ENCODE results near the gene BICC1. TPM values are rescaled to one million over a fixed set of nuclear protein-coding genes. Genes with fewer than 3 reads are reported as not detected.

BICC1 gene
- total RNA-seq, 1 donor from 2014 or later, result 10.3 TPM

DNA sequence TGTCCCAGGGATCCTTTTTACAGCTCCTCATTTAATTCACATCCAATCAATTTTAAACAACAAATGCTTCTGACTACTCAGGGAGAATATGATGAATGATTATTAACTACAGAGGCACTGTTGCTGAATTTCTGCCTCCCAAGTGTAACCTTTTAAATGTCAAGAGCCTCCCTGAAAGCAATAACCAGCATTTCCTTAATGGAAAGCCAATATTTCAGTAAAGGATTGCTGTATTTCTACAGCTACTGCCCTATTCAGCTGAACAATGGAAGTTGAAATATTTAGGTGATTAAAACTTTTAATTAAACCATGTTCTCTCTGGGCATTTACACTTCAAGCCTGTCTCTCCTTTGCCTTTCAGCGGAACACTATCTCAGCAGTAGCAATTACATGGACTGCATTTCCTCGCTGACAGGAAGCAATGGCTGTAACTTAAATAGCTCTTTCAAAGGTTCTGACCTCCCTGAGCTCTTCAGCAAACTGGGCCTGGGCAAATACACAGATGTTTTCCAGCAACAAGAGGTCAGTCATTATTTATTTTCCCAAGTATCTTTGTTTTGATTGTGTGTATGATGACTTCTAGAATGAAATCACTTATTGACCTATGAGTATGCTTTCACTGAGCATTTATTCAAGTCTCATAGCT lies 304.7 kb downstream of the BICC1 start:
- no peak for DNase-seq (ENCODE audit: low read depth)

DNA sequence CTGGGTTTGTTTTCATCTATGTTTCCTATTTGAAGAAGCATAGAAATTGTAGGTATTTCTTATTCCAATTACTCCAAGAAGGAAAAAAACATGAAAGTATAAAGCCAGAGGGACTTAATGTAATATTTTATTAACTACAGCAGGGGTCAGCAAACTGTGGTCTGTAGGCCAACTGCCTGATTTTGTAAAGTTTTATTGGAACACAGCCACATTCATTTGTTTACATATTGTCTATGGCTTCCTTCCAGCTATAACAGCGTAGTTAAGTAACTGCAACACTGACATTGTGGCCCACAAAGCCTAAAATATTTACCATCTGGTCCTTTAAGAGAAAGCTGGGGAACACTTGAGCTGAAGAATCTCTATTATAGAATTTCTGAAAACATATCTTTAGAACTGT lies 306.2 kb downstream of the BICC1 start:
- peak; percentile 27 for DNase-seq (ENCODE audit: low read depth)

DNA sequence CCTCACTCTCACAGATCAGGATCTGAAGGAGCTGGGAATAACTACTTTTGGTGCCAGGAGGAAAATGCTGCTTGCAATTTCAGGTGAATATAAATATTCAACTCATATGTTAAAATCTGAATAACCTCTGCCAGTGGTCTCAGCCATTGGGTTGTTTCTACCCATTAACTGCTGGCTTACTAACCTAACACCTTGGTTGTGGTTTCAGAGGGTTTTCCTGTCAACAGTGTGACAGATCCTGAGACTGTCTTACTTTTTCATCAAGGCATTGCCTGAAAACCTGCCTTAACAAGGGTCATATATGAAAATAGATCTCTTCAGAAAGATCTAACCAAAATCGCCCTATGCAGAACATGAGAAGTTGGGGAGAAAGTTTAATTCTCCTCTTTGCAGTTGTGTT lies 307.7 kb downstream of the BICC1 start:
- no peak for DNase-seq (ENCODE audit: low read depth)

DNA sequence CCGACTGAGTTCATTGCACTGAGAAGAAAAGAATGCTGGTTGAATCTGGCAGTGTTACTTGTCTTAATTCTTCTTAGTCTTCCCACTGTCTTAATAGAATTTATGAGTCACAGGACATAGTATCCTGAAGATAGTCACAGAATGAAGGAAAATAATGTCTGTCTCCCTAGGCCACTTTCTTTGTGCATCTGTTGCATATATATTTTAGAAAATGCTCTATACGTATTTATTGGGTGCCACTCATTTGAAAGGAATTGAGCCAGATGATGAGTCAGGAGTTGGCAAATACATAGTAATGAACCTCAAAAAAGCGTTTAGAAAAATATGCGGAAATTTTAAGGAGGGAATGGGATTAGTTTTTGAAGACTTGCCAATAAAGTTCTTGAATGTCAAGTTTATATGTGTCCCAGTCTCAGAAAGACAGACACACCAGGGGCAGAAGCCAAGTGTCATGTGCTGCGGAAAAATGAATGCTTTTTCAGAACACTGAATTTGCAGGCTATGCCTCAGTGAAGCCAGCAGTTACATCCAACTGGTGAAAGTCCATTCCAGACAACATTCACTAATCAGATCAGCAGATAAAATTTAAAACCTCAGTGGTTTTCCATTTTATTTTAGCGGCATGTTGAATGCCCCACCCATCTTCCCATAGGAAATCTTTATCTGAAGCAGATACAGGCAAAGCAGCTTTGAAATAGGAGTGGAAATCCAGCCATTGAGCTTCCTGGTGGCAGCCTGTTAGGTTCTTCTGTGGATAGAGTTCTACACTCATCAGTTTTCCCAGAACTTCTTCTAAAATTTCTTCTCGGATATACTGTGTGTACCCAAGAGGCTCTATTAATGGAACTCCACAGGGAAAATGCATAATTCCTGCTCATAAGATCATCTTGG lies 308.4 kb downstream of the BICC1 start:
- peak; percentile 25 for DNase-seq (ENCODE audit: low read depth)

DNA sequence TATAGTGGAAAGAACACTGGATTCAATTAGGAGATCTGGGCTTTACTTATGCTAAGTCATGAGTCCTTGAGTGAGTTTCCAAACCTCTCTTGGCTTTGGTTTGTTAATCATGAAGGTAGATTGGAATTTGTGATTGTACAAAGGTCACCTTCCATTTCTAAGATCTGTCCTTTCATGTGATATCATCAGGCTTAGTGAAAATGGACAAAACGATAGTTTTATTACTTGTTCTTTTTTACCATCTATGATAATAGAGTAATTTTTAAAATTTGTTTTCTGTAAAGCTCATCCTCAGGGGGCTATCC lies 309.0 kb downstream of the BICC1 start:
- no peak for DNase-seq (ENCODE audit: low read depth)

DNA sequence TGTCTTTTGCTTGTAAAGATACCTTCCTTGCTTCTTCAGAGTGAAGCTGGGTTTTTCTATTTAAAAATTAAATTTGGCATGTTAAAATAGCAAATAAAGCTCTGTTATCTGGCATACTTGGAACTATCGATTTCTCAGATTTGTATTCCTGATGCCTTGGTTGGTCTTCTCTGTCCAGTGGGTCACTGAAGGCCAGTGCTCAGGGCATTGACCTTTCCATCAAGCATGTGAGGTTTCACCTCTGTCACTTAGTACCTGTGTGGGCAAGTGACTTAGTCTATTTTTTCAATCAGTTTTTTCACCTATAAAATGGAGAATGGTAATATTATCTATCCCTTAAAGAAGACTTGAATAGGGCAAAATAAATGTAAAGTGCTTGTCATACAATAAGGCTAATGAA lies 311.3 kb downstream of the BICC1 start:
- DNase-seq (ENCODE audit: low read depth), result no peak

DNA sequence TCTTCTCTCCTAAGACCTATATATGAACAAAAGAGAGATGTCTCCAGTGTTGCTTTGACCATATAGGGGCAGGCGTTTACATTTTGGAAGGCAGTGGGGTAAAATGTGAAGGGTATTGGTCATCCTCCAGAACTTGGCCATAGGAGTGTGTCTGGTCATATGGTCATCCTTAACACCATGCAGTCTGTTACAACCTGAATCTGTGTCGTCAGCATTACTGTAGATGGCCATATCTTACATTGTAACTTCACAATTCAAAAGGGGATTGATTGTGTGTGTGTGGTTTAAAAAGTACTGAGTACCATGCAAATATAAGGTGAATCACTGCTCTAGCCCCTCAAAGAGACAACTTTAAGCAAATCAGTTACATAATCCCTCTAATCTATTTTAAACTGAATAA lies 311.7 kb downstream of the BICC1 start:
- DNase-seq (ENCODE audit: low read depth), result no peak

DNA sequence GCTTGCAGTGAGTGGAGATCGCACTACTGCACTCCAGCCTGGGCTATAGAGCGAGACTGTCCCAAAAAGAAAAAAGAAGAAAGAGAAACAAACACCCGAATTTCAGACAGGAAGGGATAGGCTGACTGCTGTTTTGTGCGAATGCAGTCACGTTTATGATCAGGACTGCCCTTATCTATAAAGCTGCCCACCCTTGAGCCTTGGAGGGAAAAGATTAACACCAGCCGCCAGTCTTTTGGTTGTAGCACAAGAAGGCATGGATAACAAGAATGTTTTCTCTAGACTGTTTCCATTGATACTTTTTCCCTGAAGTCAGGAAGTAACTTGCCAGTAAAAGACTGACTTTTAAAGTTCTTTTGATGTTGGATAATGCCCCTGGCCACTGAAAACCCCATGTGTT lies 314.0 kb downstream of the BICC1 start:
- DNase-seq (ENCODE audit: low read depth), result no peak

DNA sequence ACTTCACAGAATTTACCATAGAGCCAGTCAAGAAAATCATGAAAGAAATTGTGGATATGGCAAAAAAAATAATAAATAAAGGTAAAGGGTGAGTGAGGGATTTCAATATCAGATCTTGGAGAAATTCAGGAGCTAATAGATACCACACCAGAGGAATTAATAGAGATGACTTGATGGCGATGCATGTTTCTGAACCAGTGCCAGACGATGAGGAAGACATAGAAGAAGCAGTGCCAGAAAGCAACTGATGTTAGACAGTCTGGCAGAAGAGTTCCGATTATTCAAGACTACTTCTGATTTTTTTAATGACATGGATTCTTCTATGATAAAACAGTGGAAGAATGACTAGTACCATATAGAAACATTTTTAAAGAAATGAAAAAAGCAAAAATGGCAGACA lies 314.7 kb downstream of the BICC1 start:
- DNase-seq (ENCODE audit: low read depth), result no peak

DNA sequence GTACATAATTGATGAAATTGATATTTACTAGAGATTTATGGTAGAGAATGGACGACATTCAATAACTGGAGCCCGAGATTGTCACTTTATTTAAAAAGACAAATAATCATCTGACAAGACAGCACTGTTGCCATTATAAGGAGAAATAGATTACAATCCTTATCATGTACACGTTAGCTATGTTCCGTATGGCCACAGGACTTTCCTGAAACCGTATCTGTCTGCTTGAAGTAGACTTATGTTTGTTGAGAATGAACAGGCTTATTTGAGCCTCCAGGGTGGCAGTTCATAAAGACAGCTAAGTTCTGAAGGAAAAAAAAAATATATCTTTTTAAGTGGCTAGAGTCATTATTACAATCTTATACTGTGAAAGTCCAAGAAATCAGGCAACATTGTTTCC lies 317.2 kb downstream of the BICC1 start:
- DNase-seq (ENCODE audit: low read depth), result no peak

DNA sequence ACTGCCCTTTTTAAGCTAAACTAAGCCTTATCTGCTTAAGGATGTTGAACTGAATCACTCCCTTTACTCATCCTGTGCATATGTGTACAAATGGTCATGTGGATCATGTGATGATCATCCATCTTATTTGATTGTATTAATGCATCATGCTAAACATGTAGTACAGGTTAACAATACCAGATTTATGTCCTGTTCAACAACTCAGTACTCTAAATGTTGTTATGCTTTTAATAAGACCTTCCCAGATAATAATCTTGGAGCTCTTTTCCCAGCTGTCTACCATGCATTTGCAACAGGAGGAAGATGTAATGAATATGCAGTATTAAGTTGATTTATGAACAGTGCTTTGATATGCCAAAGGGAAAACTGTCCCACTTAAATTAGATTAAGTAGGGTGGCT lies 318.0 kb downstream of the BICC1 start:
- no peak for DNase-seq (ENCODE audit: low read depth)

DNA sequence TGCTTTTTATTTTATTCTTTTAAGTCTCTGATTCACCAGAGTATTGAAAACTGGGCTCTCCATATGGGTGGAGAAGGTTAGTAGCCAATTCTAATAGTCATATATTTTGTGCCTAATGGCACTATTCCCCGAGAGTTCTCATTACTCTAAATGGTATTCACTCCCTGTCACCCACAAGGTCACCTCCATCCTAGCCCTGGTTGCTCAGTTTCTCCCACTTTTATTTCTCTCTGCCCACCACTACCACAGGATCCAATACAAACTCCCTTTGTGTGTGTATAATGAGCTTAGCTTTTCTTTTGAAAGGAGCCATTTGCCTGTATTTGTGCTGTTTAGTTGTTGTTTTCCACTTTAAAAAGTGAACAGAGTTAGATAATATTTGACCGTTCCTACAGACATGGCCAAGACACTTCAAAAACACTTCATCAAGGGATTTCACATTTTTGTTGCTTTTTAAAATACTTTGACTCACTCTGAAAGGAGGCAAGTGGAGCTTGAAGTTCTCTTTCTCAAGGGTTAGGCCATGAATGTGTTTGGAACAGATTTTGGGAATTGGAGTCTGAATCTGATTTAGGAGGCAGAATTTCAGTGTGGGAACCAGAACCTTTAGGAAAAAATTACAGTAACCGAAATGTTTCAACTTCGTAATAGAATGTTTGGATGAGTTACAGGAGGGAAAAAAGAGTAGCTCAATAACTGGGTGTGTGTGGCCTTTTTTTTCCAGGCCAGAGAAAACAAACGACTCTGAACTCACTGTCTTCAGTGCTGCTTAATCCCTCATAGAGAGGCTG lies 321.3 kb downstream of the BICC1 start:
- DNase-seq (ENCODE audit: low read depth), result no peak

DNA sequence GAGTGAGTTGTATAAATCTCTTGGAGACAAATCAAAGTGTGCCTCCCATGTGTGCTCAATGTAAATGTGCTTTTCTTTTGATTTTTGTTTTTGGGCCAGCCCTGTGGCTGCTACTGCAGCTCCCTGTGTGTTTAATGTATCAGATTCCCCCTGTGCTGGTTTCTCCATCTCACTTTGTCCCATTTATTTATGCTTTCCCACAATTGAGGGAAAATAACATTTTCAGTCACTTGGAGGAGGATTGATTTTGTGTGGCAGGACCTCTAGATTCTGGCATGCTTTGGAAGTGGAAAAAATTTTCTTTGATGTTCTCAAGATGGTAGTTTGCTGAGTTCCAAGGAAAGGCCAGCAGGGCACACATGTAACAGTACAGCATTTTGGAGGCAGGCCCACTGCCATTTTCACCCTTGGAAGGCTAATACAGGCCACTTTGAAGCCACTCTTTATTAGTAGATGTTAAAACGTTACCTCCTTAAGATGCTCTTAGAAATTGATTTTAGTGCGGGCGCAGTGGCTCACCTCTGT lies 323.6 kb downstream of the BICC1 start:
- DNase-seq (ENCODE audit: low read depth), result no peak

DNA sequence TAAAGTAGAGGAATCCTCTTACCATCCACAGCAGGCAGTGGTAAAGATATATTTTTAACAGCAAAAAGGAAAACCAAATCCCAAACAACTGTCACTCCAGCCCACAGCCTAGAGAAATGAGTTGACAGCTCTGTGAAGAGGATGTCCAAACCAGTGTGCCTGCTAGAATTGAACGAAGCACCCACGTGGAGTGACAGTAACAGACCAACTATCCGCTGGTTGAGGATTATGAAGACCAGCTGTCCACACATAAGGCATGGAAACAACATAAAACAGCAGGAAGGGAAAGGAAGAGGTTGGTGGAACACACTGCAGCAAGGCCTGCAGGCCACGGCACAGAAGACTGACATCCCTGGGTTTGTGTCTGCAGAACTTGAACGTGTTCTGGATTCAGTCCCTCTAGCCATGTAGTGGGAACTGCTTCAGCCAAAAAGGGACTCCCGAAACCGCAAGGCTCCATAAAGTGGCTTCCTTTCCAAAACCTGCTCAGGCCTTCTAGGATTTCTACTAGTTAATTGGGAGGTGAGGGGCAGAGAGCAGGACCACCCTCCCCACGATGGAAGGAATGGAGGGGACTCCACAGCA lies 324.4 kb downstream of the BICC1 start:
- peak; percentile 73 for DNase-seq (ENCODE audit: low read depth)

DNA sequence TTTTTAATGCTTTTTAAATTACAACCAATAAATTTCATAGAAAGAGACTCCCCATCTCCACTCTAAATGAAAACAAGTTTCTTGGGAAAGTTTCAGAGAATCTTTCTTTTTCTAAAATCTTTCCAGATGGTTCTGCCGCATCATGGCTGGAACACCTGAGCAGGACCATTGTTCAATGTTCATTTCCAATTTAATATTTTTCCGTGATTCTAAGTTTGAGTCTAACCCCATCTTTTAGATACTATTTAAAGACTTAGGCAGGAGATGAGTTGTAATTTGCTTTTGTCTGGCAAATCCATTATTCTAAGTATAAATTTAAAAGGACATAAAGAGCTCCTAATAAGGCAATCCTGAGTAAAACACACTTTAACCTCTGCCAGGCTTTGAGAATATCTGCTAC lies 325.2 kb downstream of the BICC1 start:
- no peak for DNase-seq (ENCODE audit: low read depth)

DNA sequence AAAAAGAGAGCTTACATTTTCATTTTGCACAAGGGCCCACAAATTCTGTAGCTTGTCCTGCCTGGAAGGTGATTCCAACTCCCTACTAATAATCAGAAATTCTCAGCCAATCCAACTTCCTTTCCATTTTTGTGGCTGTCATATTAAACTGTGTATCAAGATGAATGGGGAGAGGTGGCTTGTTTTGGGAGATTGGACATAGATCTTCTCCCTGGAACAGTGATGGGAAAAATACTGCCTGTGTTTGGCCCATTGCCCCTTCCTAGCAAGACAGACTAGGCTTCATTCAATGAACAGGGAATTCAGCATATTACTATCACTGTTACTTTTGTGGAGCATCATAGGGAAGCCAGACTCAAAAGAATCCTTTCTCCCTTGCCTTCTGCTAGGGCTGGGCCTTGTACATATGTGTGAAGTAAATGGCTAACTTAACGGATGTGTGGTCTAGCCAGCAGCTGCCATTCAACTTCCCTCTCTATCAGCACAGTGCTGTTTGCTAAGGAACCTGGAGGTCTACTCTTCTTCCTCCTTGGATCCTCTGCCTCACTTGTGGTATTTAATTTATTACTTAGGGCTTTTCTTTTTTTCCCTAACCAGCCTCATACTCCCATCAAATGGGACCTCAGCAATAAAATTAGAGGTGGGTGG lies 326.0 kb downstream of the BICC1 start:
- DNase-seq (ENCODE audit: low read depth), result no peak

DNA sequence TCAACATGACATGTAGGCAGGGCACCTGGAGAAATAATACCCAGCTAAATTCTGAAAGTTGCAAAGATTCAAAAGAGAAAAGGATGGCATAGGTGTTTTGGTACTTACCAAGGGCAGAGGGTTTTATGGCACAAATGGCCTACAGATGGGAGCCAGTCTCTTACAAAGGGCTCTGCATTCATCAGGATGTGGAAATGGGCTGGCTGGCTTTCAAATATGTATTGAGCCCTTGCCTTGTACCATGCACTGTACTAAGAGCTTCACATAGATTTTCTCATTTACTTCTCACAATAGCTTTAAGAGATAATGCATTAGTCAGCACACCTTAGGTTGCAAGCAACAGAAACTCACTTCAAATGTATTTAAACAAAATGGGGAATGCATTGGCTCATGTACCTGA lies 327.1 kb downstream of the BICC1 start:
- no peak for DNase-seq (ENCODE audit: low read depth)

DNA sequence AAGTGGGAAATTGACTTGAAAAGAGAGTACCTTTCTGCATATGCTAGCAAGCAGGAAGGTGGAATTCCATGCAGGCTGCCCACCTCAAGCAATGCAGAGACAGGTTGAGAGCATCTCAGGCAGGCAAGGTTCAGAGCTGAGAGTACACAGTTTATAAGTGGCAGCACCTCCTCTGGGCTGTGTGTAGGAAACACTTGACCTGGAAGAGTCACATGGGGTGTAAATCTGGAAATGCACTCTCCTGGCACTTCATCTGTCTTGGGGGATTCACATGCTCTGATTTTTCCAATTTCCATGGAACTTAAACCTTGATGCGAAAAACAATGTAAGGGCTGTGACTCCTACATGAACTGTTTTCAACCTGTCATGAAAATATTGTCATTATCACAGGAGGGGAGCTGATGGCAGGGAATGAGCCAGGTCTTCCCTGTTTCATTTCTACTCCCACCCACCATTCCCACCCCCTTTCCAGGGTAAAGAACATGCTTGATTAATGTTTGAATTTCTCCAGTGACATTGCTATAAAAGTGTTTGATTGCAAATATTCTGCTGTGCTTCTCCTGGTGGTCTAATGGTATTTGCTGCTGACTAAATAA lies 328.3 kb downstream of the BICC1 start:
- no peak for DNase-seq (ENCODE audit: low read depth)

DNA sequence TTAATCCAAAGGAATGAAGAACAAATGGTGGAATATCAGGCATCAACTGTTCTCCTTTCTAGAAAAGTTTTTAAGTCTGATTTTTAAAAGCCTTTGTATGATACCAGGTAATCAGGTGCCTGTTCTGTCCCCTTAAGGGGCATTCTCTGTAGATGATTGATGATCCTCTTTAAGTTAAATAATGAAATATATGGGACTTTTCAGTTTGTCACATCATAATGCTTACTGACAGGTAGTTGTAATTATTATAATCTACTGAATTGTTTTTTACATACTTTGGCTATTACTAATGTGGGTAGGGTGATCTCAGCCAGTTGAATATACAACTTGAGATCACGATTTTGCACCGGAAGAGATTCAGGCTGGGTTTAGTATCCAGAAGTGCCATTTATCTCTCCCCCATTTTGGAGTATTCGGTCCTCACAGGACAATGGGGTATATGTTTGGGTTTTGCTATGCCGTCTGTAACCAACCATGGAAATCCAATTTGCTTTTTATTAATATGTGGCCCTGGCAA lies 330.2 kb downstream of the BICC1 start:
- DNase-seq (ENCODE audit: low read depth), result no peak

DNA sequence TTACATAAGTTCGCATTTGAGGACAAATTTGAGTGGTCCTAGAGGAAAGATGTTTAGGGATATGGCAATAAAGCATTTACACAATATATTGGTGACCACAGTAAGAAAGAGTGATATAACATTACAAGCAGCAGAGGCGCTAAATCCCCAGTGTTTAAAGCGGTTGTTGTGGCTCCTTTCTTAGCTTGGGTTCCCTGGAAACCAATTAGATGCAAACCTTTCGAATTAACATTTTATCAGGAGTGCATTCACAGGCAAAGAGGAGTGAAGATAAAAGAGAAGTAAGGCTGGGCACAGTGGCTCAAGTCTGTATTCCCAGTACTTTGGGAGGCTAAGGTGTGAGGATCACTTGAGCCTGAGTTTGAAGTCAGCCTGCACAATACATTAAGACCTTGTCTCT lies 331.1 kb downstream of the BICC1 start:
- DNase-seq (ENCODE audit: low read depth), result no peak

DNA sequence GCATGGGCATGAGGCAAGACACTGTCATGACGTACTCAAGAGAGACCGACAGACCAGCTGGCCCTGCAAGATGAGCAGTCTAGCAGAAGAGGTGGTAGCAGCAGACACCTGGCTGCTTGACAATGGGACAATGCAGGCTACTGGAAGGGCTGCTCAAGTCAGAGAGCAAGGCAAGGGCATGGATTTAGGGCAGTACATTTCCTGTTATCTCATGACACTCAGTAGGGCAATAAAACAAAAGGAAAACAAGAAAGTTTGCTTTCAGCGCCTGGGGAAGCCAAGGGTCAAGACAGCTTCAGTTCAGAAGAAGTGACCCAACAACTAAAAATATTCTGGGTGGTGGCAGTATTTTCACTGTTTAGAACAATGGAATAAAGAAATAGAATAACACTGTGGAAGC lies 332.0 kb downstream of the BICC1 start:
- DNase-seq (ENCODE audit: low read depth), result no peak
